Left lung (tissue), 10 donors: ENCODE measurements around the gene LHFPL2. TPM values are rescaled to one million over a fixed set of nuclear protein-coding genes. Genes with fewer than 3 reads are reported as not detected.

Experiments
- ATAC-seq: fragments of 200-7000 bp; cut with Tn5 transposase; one replicate; pipeline ENCODE4 v1.9.1; 2020; ENCODE audit warnings: moderate library complexity
- DNase-seq, 4 donors: peaks; one replicate each; pipeline ENCODE4 v3.0.0-alpha.2; 2013 to 2020
- H3K27ac ChIP-seq, 2 donors: fragments of 200-600 bp; sonication (generic) in 1 of 2; one replicate each; pipeline versions ENCODE4 v1.5.0 to v1.8.0; 2020 to 2021
- H3K27me3 ChIP-seq, 2 donors: fragments of 200-600 bp; sonication (generic) in 1 of 2; one replicate each; pipeline versions ENCODE4 v1.5.0 to v1.8.0; 2020 to 2021
- H3K36me3 ChIP-seq, 2 donors: fragments of 200-600 bp; sonication (generic) in 1 of 2; one replicate each; pipeline versions ENCODE4 v1.5.0 to v1.8.0; 2020 to 2021
- H3K4me1 ChIP-seq, 2 donors: fragments of 200-600 bp; one replicate each; pipeline ENCODE4 v1.8.0; 2021
- H3K4me3 ChIP-seq, 2 donors: fragments of 200-600 bp; sonication (generic) in 1 of 2; one replicate each; pipeline versions ENCODE4 v1.5.0 to v1.8.0; 2020 to 2021; ENCODE audit warnings: mild to moderate bottlenecking in 1 of 2
- H3K9me3 ChIP-seq, 2 donors: fragments of 200-600 bp; sonication (generic) in 1 of 2; one replicate each; pipeline versions ENCODE4 v1.5.0 to v1.8.0; 2020 to 2021
- intact Hi-C, 2 donors: fragments of 100-400 bp; cut with DNase I; formaldehyde crosslinking; loops; one replicate each; pipeline versions ENCODE4 v1.11.2 to v1.14.2; 2022
- polyA plus RNA-seq, 6 donors: library from polyadenylated mRNA; unstranded; fragments of 120-200 nt; gene quantifications; one replicate each; pipeline ENCODE4 v1.2.1, GENCODE V29; 2013; ENCODE audit not compliant: insufficient read length in 6 of 6
- total RNA-seq, 2 donors: library from RNA; stranded (reverse); fragmentation: NEBNext Ultra II Directional; extraction: Animal tissue kit (Norgen Biotek cat#: 25700); gene quantifications; one replicate each; pipeline ENCODE4 v1.2.1, GENCODE V29; 2021
- TF ChIP-seq, protein P1 (sequence below), 2 donors: fragments of 200-600 bp; sonication (generic) in 1 of 2; IDR thresholded peaks; one replicate each; pipeline versions ENCODE4 v1.5.0 to v1.8.0; 2021; ENCODE audit warnings: antibody characterized with exemption in 2 of 2
- donor health status: DM: no; HTN: yes; CAD: no.
- donor health status: DM: no; HTN: no; CAD: no.

LHFPL2 gene
- total and polyA plus RNA-seq, 8 donors = 39.6 to 89.9 (median 48.9) TPM

DNA sequence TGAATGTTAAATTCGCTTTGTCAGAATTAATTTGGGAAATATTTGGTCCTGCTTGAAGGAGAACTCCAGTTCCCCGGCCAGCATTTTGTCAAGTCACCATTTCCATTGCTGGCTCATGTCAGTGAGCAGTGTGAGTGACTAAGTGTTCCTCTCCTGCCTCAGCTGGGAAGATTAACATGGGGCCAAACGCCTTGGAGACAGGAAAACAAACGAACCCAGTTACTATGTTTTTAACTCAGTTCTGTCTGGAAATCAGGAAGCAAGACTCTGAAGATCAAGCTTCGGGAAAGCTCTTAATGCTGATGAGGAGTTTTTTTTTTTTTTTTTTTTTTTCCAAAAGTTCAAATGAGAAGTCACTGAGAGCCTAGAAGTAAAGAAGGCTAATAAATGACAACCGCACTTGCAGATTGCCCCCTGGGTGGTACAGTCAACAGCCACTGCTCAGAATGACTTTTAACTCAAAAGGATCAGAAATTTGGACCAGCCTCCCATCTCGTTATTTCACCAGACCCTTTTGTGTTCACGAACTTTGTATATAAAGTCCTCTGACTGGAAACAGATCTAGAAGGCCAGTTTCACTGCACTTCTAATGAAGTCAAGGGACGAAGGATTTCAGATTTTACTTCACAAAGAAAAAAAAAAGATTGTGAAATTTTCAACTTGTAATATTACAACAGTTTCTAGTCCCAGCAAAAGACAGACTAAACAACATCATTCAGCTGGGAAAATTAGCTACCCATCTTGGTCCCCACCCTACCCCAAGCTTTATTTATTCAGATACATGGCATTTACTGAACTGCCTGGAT lies 121.3 kb downstream of the LHFPL2 start:
- intact Hi-C loops = no loop called here
- H3K4me1 ChIP-seq = peaks cover 18 to 69% of the 10 kb centered on the region in 2 donors

DNA sequence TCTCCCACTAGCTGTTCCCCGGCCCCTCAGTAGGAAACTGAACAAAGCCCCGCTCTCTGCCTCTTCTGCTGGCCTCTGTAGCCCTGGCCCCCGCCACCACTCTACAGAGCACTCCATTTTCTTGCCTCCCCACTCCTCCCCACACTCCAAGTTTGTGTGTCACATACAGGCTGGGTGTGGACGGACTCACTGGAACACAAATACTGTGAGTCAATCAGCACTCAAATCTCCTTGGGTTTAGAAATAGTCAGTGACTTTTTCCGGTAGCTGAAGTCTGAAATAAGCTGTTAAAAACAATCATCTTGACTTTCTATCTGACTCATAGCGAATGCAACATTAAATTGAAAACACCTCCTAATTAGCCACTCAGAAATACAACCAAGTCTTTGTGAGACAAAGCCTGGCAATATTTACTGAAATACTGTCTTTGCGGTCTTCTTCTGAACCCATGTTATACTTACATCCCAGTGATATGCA lies 122.5 kb downstream of the LHFPL2 start:
- intact Hi-C loops = no loop called here
- Histone ChIP-seq H3K4me1 (peaks cover 18 to 79% of the 10 kb centered on the region in 2 donors), H3K36me3 (no peaks in the 10 kb centered on the region), H3K9me3 (no peaks in the 10 kb centered on the region), H3K4me3 (no peak overlapping the region), H3K27ac (peak overlapping the region; percentile 77 to 87), H3K27me3 (no peaks in the 10 kb centered on the region)
- ATAC-seq (peak; percentile 78), DNase-seq (no peak)
- TF ChIP-seq, protein P1, sequence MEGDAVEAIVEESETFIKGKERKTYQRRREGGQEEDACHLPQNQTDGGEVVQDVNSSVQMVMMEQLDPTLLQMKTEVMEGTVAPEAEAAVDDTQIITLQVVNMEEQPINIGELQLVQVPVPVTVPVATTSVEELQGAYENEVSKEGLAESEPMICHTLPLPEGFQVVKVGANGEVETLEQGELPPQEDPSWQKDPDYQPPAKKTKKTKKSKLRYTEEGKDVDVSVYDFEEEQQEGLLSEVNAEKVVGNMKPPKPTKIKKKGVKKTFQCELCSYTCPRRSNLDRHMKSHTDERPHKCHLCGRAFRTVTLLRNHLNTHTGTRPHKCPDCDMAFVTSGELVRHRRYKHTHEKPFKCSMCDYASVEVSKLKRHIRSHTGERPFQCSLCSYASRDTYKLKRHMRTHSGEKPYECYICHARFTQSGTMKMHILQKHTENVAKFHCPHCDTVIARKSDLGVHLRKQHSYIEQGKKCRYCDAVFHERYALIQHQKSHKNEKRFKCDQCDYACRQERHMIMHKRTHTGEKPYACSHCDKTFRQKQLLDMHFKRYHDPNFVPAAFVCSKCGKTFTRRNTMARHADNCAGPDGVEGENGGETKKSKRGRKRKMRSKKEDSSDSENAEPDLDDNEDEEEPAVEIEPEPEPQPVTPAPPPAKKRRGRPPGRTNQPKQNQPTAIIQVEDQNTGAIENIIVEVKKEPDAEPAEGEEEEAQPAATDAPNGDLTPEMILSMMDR (IDR thresholded peaks at IDR 0.05) = no peak

More for the DNA sequence above, 121.3 kb downstream of the LHFPL2 start:
- TF ChIP-seq, protein P1 (IDR thresholded peaks at IDR 0.05) = no peak
- no peaks in the 10 kb centered on the region for H3K36me3 ChIP-seq
- ATAC-seq = peak; percentile 86
- H3K27ac ChIP-seq = peak overlapping the region; percentile 86 to 87
- DNase-seq = peak in 2 of 4 donors; percentile 86 to 88
- H3K27me3 ChIP-seq = no peaks in the 10 kb centered on the region
- no peaks in the 10 kb centered on the region for H3K9me3 ChIP-seq
- H3K4me3 ChIP-seq = no peak overlapping the region

DNA sequence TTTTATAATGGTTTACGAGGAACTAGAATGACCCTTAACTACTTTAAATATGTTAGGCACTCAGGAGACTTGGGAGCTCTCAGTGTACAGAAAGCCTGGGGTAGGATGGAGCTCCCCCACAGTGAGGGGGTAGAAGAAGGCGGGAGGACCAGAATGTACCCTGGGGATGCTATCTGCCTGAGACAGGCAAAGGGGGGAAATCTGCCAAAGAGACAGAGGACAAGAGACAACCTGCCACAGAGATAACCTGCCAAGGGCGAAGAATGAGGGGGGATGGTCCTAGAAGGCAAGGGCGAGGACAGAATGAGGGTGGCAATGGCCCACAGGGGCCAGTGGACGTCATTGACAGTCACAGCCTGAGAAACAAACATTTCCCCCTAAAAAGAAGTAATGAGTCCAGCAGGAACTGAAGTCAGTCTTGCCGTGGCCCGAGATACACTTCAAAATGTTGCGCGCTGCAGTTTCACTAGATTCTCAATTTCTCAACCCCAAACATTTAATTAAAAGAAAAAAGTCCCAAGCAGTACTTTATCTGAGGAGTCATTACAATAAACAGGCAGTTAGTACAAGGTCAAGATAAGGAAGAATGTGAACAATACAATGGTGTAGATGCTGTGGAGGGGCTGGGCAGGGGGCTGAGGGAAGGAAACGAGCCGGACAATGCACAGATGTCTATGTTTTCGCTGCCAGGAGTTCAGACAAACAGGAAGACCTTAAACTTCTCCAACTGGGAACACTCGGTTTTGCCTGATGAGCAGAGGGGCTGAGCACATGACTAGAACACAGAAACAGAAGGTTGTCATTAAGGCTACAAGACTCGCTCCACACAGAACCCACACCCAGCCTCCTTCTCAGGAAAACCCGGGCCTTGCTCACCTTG lies 125.0 kb downstream of the LHFPL2 start:
- no peaks in the 10 kb centered on the region for H3K27me3 ChIP-seq
- peak overlapping the region; percentile 28 to 87 for H3K27ac ChIP-seq
- peak in 1 of 4 donors; percentile 49 for DNase-seq
- H3K9me3 ChIP-seq = no peaks in the 10 kb centered on the region
- TF ChIP-seq, protein P1 (IDR thresholded peaks at IDR 0.05) = no peak
- H3K4me3 ChIP-seq = no peak overlapping the region
- no peak for ATAC-seq
- H3K4me1 ChIP-seq = peaks cover 28 to 70% of the 10 kb centered on the region in 2 donors
- H3K36me3 ChIP-seq = no peaks in the 10 kb centered on the region
- intact Hi-C loops = no loop called here

DNA sequence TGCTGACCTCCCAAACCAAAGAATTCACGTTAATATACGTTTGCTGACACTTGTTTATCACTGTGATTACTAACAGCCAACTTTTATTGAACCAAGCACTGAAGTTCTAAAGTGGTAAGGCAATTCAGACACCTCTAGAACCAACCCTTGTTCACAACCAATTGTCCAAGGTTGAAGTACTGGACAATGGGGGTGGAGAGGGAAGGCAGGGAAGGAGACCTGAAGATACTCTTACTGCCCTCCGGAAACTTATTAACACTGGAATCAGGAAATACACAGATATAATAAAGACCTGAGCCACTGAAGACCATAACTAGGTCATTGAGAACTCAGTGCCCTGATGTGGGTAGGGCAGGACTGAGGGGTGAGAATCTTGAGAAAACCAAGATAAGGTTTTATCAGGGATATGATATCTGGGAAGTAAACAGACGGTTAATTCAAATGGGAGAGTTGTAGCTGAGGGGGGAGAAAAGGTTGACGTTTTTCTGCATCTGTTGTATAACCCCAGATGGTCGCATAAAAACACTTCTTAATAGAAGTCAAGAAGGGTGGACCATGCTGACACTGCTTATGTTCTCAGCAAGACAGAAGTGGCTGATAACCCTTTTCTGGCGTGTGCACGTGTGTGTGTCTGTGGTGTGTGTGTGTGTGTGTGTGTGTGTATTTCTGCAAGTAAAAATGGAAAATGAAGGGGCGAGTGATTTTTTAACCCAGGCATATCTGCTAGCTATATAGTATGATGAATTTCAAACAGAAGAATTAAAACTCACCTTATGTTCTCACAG lies 125.9 kb downstream of the LHFPL2 start:
- DNase-seq (no peak), ATAC-seq (no peak)
- TF ChIP-seq, protein P1 (IDR thresholded peaks at IDR 0.05) = no peak
- Histone ChIP-seq H3K27me3 (no peaks in the 10 kb centered on the region), H3K4me1 (peaks cover 26 to 69% of the 10 kb centered on the region in 2 donors), H3K27ac (peak overlapping the region; percentile 28 to 87), H3K36me3 (no peaks in the 10 kb centered on the region), H3K4me3 (no peak overlapping the region), H3K9me3 (no peaks in the 10 kb centered on the region)
- intact Hi-C loops = no loop called here
